Bronchial epithelial cell (primary cell): ENCODE data around the gene DRG1. TPM values are rescaled to one million over a fixed set of nuclear protein-coding genes. Genes with fewer than 3 reads are reported as not detected.

Experiments
- DNase-seq: peaks from one replicate; pipeline ENCODE4 v3.0.0-alpha.2; 2010; ENCODE audit warnings: low read depth
- FAIRE-seq: peaks from 2 replicates; lab custom pipeline; 2011; peaks lifted over from hg19 to GRCh38; lab: Jason Lieb, UNC
- H3K27me3 ChIP-seq: 2 replicates; pipeline ENCODE4 v1.5.1; 2011; ENCODE audit warnings: low read length; ENCODE audit not compliant: control insufficient read depth, insufficient read depth
- H3K36me3 ChIP-seq: 2 replicates; pipeline ENCODE4 v1.5.1; 2011; ENCODE audit warnings: low read length; ENCODE audit not compliant: control insufficient read depth, insufficient read depth
- H3K4me3 ChIP-seq: 2 replicates; pipeline ENCODE4 v1.5.1; 2011; ENCODE audit warnings: mild to moderate bottlenecking, low read depth, low read length, control low read depth
- CTCF ChIP-seq: IDR thresholded peaks from 2 replicates; pipeline ENCODE4 v1.5.1; 2011; ENCODE audit warnings: mild to moderate bottlenecking, moderate library complexity, low read length, control low read depth, inconsistent platforms; ENCODE audit not compliant: insufficient read depth, severe bottlenecking
- total RNA-seq: library from RNA; depleted of rRNA; stranded (reverse); fragments of >200 nt; gene quantifications from 2 replicates; pipeline ENCODE4 v1.2.1, GENCODE V29; 2014

Gene DRG1
- total RNA-seq, 1 donor from 2014 or later: 74.2 TPM

GRCh38 chr22:31442768-31443489 lies 43.5 kb downstream of the DRG1 start:
- no peak overlapping the region for H3K4me3 ChIP-seq
- FAIRE-seq (no peak), DNase-seq (no peak)
- H3K27me3 ChIP-seq: no peaks in the 10 kb centered on the region
- peaks cover 13% of the 10 kb centered on the region for H3K36me3 ChIP-seq
- TF ChIP-seq CTCF: no peak

- H3K27me3 ChIP-seq: no peaks in the 10 kb centered on the region
- peaks cover 13% of the 10 kb centered on the region for H3K36me3 ChIP-seq
- TF ChIP-seq CTCF: no peak
- DNase-seq (no peak), FAIRE-seq (no peak)
- H3K4me3 ChIP-seq: no peak overlapping the region
These were observed 44.1 kb downstream of the DRG1 start for GRCh38 chr22:31443516-31443915.

GRCh38 chr22:31445642-31446041 lies 46.2 kb downstream of the DRG1 start:
- DNase-seq (no peak), FAIRE-seq (no peak)
- H3K27me3 ChIP-seq: no peaks in the 10 kb centered on the region
- no peak overlapping the region for H3K4me3 ChIP-seq
- H3K36me3 ChIP-seq: peaks cover 12% of the 10 kb centered on the region
- no peak for TF ChIP-seq CTCF

GRCh38 chr22:31446208-31446607 lies 46.8 kb downstream of the DRG1 start:
- no peak overlapping the region for H3K4me3 ChIP-seq
- no peaks in the 10 kb centered on the region for H3K27me3 ChIP-seq
- H3K36me3 ChIP-seq: peaks cover 12% of the 10 kb centered on the region
- FAIRE-seq: no peak
- TF ChIP-seq CTCF: no peak
- no peak for DNase-seq

DNA sequence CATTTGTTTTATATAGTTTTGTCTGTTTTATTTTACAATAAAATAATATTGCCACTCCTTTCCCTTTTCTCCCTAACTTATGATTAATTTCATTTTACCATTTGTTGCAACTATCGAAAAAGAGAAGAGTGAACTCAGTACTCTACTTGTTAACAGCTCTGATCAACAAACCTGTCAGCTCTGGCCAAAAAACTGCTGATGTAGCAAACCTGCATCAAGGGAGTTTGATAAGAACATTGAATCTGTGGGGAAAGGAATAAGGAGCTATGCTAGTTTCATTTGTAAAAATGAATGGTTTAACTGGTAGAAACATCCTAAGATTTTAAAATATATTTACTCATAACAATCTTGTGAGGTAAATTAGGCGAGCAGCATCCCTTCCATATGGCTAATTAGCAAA lies 47.4 kb downstream of the DRG1 start:
- FAIRE-seq (no peak), DNase-seq (no peak)
- Histone ChIP-seq H3K27me3 (no peaks in the 10 kb centered on the region), H3K36me3 (peaks cover 10% of the 10 kb centered on the region), H3K4me3 (no peak overlapping the region)
- no peak for TF ChIP-seq CTCF

DNA sequence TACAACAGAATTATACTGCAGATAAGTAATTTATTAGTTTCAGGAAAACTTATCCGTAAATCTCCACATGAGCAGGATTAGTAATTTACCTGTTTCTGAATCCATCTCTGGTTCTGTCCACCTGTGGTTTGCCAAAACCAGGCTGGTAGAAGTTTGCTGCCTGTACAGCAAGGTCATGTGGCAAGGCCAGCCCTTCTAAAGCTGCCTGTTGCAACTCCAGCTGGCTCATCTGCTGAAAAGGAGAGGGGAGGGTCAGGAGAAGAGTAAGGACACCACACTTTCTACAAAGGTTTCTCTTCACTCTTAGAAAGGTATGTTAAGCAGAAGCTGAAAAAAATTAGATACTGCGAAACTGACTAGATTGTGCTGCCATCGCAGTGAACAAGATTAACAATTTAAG lies 47.9 kb downstream of the DRG1 start:
- no peaks in the 10 kb centered on the region for H3K27me3 ChIP-seq
- FAIRE-seq (no peak), DNase-seq (no peak)
- H3K4me3 ChIP-seq: no peak overlapping the region
- TF ChIP-seq CTCF: no peak
- H3K36me3 ChIP-seq: peaks cover 10% of the 10 kb centered on the region
